Endothelial cell of umbilical vein (primary cell): ENCODE results near the gene FBXO10. TPM values are rescaled to one million over a fixed set of nuclear protein-coding genes. Genes with fewer than 3 reads are reported as not detected.

Experiments
- BruUV-seq: library from RNA; stranded (reverse); fragments of 400-500 nt; replicated peaks from 2 replicates; lab custom pipeline; 2021; lab: Mats Ljungman, UMichigan
- CTCF ChIA-PET: fragments of 300-600, 350-600 bp; sonication (Branson Sonifier 250); formaldehyde crosslinking; loops from one replicate; lab custom pipeline; 2021; ENCODE audit warnings: antibody characterized with exemption, inconsistent platforms; lab: Charles Lee
- POLR2A ChIA-PET: fragments of 300-600, 350-600 bp; sonication (Branson Sonifier 250); formaldehyde crosslinking; loops from one replicate; lab custom pipeline; 2021; ENCODE audit warnings: antibody characterized with exemption, inconsistent platforms; lab: Charles Lee
- DNase-seq: peaks from one replicate; pipeline ENCODE4 v3.0.0-alpha.2; 2011; ENCODE audit warnings: low read depth, low spot score
- FAIRE-seq: peaks from 2 replicates; lab custom pipeline; 2011; peaks lifted over from hg19 to GRCh38; lab: Jason Lieb, UNC
- H2AFZ ChIP-seq: 2 replicates; pipeline ENCODE4 v1.6.0; 2012; ENCODE audit warnings: low read depth, low read length, control low read depth, inconsistent platforms
- H3K27ac ChIP-seq: 2 replicates; pipeline ENCODE4 v1.5.1; 2011; ENCODE audit warnings: low read depth, mild to moderate bottlenecking, control low read depth, low read length, moderate library complexity; ENCODE audit not compliant: insufficient read depth
- H3K27me3 ChIP-seq, 2 experiments: 2 replicates each; pipeline versions ENCODE4 v1.6.0 to v1.6.1; 2011; ENCODE audit warnings: low read length in 2 of 2, mixed read lengths in 1 of 2; ENCODE audit not compliant: control insufficient read depth in 2 of 2, insufficient read depth in 2 of 2
- H3K36me3 ChIP-seq, 2 experiments: 2 replicates in 1 of 2; 3 replicates in 1 of 2; pipeline ENCODE4 v1.5.1; 2011; ENCODE audit warnings: low read length in 2 of 2, mild to moderate bottlenecking in 1 of 2, moderate library complexity in 1 of 2; ENCODE audit not compliant: control insufficient read depth in 2 of 2, insufficient read depth in 2 of 2; ENCODE audit errors: extremely low read depth in 1 of 2
- H3K4me1 ChIP-seq: 3 replicates; pipeline ENCODE4 v1.5.1; 2011; ENCODE audit warnings: mild to moderate bottlenecking, low read length; ENCODE audit not compliant: control insufficient read depth, insufficient read depth; ENCODE audit errors: extremely low read depth
- H3K4me2 ChIP-seq: 2 replicates; pipeline ENCODE4 v1.6.1; 2011; ENCODE audit warnings: low read length, control low read depth, mixed read lengths; ENCODE audit not compliant: insufficient read depth
- H3K4me3 ChIP-seq, 3 experiments: fragments of 200-600 bp in 1 of 3; sonication (generic), shearing (Covaris generic) in 1 of 3; replicated peaks in 1 of 3; 2 replicates each; pipeline ENCODE4 v1.5.1; 2011 to 2016; ENCODE audit warnings: control low read depth in 3 of 3, low read length in 3 of 3, mild to moderate bottlenecking in 2 of 3, inconsistent platforms in 1 of 3, low read depth in 1 of 3, moderate library complexity in 1 of 3; ENCODE audit not compliant: insufficient read depth in 1 of 3
- H3K79me2 ChIP-seq: 2 replicates; pipeline ENCODE4 v1.6.0; 2012; ENCODE audit warnings: low read length, inconsistent platforms; ENCODE audit not compliant: control insufficient read depth, insufficient read depth
- H3K9ac ChIP-seq: replicated peaks from 2 replicates; pipeline ENCODE3; 2011; ENCODE audit warnings: low read length, control low read depth; ENCODE audit not compliant: insufficient read depth; ENCODE audit errors: extremely low read depth
- H3K9me1 ChIP-seq: replicated peaks from 3 replicates; pipeline ENCODE4 v1.6.0; 2011; ENCODE audit warnings: mild to moderate bottlenecking, low read length; ENCODE audit not compliant: control insufficient read depth, insufficient read depth; ENCODE audit errors: extremely low read depth
- H3K9me3 ChIP-seq: replicated peaks from 2 replicates; pipeline ENCODE4 v1.5.1; 2012; ENCODE audit warnings: low read length, inconsistent platforms; ENCODE audit not compliant: control insufficient read depth, insufficient read depth
- H4K20me1 ChIP-seq: replicated peaks from 2 replicates; pipeline ENCODE3; 2011; ENCODE audit warnings: mild to moderate bottlenecking, low read length; ENCODE audit not compliant: control insufficient read depth, insufficient read depth; ENCODE audit errors: extremely low read depth
- EZH2 ChIP-seq: IDR thresholded peaks from 2 replicates; pipeline ENCODE4 v1.6.1; 2012; ENCODE audit warnings: borderline replicate concordance, low read depth, mild to moderate bottlenecking, moderate library complexity, low read length, inconsistent platforms; ENCODE audit not compliant: severe bottlenecking
- FOS ChIP-seq: IDR thresholded peaks from 2 replicates; pipeline ENCODE4 v1.6.1; 2011; ENCODE audit warnings: mild to moderate bottlenecking, low read length, moderate library complexity, borderline replicate concordance; ENCODE audit not compliant: insufficient read depth
- GATA2 ChIP-seq: IDR thresholded peaks from 2 replicates; pipeline ENCODE4 v1.7.0; 2011; ENCODE audit warnings: low read depth, mild to moderate bottlenecking, moderate library complexity, mixed read lengths, low read length; ENCODE audit not compliant: insufficient read length, insufficient read depth
- JUN ChIP-seq: IDR thresholded peaks from 2 replicates; pipeline ENCODE4 v1.6.1; 2011; ENCODE audit warnings: borderline replicate concordance, low read depth; ENCODE audit not compliant: insufficient read length, insufficient read depth
- MYC ChIP-seq: IDR thresholded peaks from one replicate; pipeline ENCODE4 v1.6.1; 2011; ENCODE audit warnings: mild to moderate bottlenecking, low read depth, low read length
- POLR2A ChIP-seq: IDR thresholded peaks from 2 replicates; pipeline ENCODE4 v1.6.1; 2012; ENCODE audit warnings: low read depth, mild to moderate bottlenecking, control low read depth, low read length
- POLR2AphosphoS5 ChIP-seq: IDR thresholded peaks from 2 replicates; pipeline ENCODE4 v1.6.1; 2012; ENCODE audit warnings: low read depth, mild to moderate bottlenecking, control low read depth, low read length, moderate library complexity; ENCODE audit not compliant: insufficient read depth
- dilution Hi-C: fragments of 300-500 bp; cut with MboI; formaldehyde crosslinking; loops from one replicate; pipeline ENCODE4 v1.15.0; 2019; ENCODE audit warnings: low sequenced_read_pairs; ENCODE audit not compliant: extremely low pct_ligation_motif_present
- intact Hi-C: fragments of 100-400 bp; cut with micrococcal nuclease; formaldehyde crosslinking; loops from one replicate; pipeline ENCODE4 v1.10.0; 2022
- polyA plus RNA-seq, 4 experiments: library from polyadenylated mRNA; depleted of rRNA in 3 of 4; stranded (reverse) in 3 of 4; unstranded in 1 of 4; fragments of >200 nt; gene quantifications; 2 replicates each; pipeline versions ENCODE4 v1.2.1 to v1.2.3, GENCODE V29; 2011 to 2012; ENCODE audit warnings: missing spikeins in 1 of 4
- total RNA-seq: library from RNA; stranded (reverse); gene quantifications from 2 replicates; pipeline ENCODE4 v1.2.3, GENCODE V29; 2021
- TF ChIP-seq, protein P1 (sequence below): IDR thresholded peaks from 2 replicates; pipeline ENCODE4 v1.6.1; 2011; ENCODE audit not compliant: insufficient read depth, insufficient read length
- TF ChIP-seq, protein P2 (sequence below), 2 donors: IDR thresholded peaks; 1 replicate in 1 of 2; 2 replicates in 1 of 2; pipeline ENCODE4 v1.5.1; 2011; ENCODE audit warnings: low read length in 2 of 2, mild to moderate bottlenecking in 2 of 2, moderate library complexity in 2 of 2, control low read depth in 1 of 2, inconsistent platforms in 1 of 2, low read depth in 1 of 2; ENCODE audit not compliant: insufficient read depth in 1 of 2; ENCODE audit errors: extremely low read depth in 1 of 2

FBXO10 gene
- total and polyA plus RNA-seq, 2 donors (not counting 3 experiments of a cell fraction or from before 2014, with no cell fraction given): 11.8 to 14.4 TPM

DNA sequence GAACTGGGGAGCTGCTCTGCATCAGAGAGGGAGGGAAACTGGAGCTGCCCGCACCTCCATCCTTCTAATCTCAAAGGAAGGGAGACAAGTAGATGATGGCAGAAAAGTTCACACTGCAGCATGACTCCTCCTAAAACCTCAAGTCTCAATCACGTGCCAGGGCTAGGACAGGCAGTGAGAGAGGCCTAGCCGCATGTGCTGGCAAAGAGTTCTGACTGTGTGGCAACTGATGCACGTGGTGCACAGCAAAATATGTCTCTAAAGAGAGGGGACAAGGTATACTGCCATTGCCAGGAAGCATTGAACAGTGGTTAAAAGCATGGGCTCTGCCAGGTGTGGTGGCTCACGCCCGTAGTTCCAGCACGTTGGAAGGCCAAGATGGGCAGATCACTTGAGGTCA lies 38.1 kb downstream of the FBXO10 start:
- Histone ChIP-seq H2AFZ (no peak overlapping the region), H3K27ac (no peak overlapping the region), H3K4me2 (no peak overlapping the region), H3K79me2 (no peaks in the 10 kb centered on the region), H3K9me3 (no peaks in the 10 kb centered on the region), H3K9ac (no peak overlapping the region), H4K20me1 (no peaks in the 10 kb centered on the region), H3K36me3 (peaks cover 2 to 26% of the 10 kb centered on the region in 2 experiments), H3K9me1 (no peaks in the 10 kb centered on the region), H3K27me3 (no peaks in the 10 kb centered on the region), H3K4me3 (no peak overlapping the region), H3K4me1 (no peaks in the 10 kb centered on the region)
- BruUV-seq: no TSS peak
- FAIRE-seq: no peak
- POLR2A ChIA-PET: interaction anchor here (0.6 kb wide), 1 partner anchor 27 kb away, joined by 3 read pairs; no protein-coding TSS in a partner anchor
- no peak for DNase-seq
- intact Hi-C loops (no loop called here), dilution Hi-C loops (no loop called here)
- CTCF ChIA-PET: no interaction called here
- TF ChIP-seq JUN (no peak), MYC (no peak), POLR2A (no peak), POLR2AphosphoS5 (no peak), FOS (no peak), GATA2 (no peak), EZH2 (no peak)
- TF ChIP-seq, protein P1, sequence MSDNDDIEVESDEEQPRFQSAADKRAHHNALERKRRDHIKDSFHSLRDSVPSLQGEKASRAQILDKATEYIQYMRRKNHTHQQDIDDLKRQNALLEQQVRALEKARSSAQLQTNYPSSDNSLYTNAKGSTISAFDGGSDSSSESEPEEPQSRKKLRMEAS: no peak
- TF ChIP-seq, protein P2, sequence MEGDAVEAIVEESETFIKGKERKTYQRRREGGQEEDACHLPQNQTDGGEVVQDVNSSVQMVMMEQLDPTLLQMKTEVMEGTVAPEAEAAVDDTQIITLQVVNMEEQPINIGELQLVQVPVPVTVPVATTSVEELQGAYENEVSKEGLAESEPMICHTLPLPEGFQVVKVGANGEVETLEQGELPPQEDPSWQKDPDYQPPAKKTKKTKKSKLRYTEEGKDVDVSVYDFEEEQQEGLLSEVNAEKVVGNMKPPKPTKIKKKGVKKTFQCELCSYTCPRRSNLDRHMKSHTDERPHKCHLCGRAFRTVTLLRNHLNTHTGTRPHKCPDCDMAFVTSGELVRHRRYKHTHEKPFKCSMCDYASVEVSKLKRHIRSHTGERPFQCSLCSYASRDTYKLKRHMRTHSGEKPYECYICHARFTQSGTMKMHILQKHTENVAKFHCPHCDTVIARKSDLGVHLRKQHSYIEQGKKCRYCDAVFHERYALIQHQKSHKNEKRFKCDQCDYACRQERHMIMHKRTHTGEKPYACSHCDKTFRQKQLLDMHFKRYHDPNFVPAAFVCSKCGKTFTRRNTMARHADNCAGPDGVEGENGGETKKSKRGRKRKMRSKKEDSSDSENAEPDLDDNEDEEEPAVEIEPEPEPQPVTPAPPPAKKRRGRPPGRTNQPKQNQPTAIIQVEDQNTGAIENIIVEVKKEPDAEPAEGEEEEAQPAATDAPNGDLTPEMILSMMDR (IDR thresholded peaks at IDR 0.05; ENCODE audit: extremely low read depth in 1 of 2, insufficient read depth in 1 of 2, low read depth in 1 of 2, low read length in 2 of 2): no peak
